ENCODE data around the gene KRTAP5-7. TPM values are rescaled to one million over a fixed set of nuclear protein-coding genes. Genes with fewer than 3 reads are reported as not detected.

Gene KRTAP5-7
- total and polyA plus RNA-seq, 2 of the 8 experiments (the other 6 are each of a cell fraction or from before 2014, with no cell fraction given) = not detected

DNA sequence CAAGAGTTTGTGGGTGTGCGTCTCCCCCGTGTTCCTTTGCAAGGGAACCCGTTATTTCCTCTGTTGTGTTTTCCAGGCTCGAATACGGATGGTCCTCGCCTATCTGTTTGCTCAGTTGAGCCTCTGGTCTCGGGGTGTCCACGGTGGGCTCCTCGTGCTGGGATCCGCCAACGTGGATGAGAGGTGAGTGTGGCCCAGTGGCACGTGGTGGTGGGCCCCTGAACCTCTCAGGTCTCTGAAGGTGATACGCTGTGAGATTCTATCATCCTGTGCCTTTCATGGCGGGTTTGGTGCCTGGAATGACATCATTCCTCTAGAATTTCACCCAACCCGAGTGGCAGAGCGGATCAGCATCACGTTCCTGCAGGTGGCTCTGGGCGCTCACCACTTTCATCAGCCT is 41.6 kb upstream of the KRTAP5-7 start (continued):
- TF ChIP-seq, protein P1, sequence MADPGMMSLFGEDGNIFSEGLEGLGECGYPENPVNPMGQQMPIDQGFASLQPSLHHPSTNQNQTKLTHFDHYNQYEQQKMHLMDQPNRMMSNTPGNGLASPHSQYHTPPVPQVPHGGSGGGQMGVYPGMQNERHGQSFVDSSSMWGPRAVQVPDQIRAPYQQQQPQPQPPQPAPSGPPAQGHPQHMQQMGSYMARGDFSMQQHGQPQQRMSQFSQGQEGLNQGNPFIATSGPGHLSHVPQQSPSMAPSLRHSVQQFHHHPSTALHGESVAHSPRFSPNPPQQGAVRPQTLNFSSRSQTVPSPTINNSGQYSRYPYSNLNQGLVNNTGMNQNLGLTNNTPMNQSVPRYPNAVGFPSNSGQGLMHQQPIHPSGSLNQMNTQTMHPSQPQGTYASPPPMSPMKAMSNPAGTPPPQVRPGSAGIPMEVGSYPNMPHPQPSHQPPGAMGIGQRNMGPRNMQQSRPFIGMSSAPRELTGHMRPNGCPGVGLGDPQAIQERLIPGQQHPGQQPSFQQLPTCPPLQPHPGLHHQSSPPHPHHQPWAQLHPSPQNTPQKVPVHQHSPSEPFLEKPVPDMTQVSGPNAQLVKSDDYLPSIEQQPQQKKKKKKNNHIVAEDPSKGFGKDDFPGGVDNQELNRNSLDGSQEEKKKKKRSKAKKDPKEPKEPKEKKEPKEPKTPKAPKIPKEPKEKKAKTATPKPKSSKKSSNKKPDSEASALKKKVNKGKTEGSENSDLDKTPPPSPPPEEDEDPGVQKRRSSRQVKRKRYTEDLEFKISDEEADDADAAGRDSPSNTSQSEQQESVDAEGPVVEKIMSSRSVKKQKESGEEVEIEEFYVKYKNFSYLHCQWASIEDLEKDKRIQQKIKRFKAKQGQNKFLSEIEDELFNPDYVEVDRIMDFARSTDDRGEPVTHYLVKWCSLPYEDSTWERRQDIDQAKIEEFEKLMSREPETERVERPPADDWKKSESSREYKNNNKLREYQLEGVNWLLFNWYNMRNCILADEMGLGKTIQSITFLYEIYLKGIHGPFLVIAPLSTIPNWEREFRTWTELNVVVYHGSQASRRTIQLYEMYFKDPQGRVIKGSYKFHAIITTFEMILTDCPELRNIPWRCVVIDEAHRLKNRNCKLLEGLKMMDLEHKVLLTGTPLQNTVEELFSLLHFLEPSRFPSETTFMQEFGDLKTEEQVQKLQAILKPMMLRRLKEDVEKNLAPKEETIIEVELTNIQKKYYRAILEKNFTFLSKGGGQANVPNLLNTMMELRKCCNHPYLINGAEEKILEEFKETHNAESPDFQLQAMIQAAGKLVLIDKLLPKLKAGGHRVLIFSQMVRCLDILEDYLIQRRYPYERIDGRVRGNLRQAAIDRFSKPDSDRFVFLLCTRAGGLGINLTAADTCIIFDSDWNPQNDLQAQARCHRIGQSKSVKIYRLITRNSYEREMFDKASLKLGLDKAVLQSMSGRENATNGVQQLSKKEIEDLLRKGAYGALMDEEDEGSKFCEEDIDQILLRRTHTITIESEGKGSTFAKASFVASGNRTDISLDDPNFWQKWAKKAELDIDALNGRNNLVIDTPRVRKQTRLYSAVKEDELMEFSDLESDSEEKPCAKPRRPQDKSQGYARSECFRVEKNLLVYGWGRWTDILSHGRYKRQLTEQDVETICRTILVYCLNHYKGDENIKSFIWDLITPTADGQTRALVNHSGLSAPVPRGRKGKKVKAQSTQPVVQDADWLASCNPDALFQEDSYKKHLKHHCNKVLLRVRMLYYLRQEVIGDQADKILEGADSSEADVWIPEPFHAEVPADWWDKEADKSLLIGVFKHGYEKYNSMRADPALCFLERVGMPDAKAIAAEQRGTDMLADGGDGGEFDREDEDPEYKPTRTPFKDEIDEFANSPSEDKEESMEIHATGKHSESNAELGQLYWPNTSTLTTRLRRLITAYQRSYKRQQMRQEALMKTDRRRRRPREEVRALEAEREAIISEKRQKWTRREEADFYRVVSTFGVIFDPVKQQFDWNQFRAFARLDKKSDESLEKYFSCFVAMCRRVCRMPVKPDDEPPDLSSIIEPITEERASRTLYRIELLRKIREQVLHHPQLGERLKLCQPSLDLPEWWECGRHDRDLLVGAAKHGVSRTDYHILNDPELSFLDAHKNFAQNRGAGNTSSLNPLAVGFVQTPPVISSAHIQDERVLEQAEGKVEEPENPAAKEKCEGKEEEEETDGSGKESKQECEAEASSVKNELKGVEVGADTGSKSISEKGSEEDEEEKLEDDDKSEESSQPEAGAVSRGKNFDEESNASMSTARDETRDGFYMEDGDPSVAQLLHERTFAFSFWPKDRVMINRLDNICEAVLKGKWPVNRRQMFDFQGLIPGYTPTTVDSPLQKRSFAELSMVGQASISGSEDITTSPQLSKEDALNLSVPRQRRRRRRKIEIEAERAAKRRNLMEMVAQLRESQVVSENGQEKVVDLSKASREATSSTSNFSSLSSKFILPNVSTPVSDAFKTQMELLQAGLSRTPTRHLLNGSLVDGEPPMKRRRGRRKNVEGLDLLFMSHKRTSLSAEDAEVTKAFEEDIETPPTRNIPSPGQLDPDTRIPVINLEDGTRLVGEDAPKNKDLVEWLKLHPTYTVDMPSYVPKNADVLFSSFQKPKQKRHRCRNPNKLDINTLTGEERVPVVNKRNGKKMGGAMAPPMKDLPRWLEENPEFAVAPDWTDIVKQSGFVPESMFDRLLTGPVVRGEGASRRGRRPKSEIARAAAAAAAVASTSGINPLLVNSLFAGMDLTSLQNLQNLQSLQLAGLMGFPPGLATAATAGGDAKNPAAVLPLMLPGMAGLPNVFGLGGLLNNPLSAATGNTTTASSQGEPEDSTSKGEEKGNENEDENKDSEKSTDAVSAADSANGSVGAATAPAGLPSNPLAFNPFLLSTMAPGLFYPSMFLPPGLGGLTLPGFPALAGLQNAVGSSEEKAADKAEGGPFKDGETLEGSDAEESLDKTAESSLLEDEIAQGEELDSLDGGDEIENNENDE (IDR thresholded peaks at IDR 0.05; ENCODE audit: insufficient replicate concordance, low read length) = no peak
- TF ChIP-seq FOSL1 (IDR thresholded peaks at IDR 0.05; ENCODE audit: insufficient read depth, low read depth, low read length) = no peak
- no peak for TF ChIP-seq GTF2F1 (IDR thresholded peaks at IDR 0.05; ENCODE audit: borderline replicate concordance, low read depth, low read length)
- no peak for TF ChIP-seq SUZ12 (IDR thresholded peaks at IDR 0.05; ENCODE audit: low read length)
- TF ChIP-seq, protein P2, sequence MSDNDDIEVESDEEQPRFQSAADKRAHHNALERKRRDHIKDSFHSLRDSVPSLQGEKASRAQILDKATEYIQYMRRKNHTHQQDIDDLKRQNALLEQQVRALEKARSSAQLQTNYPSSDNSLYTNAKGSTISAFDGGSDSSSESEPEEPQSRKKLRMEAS (IDR thresholded peaks at IDR 0.05) = no peak
- no peak for TF ChIP-seq CBX5 (IDR thresholded peaks at IDR 0.05; ENCODE audit: low read depth, low read length)
- no peak for TF ChIP-seq SRF (IDR thresholded peaks at IDR 0.05; ENCODE audit: low read depth, low read length)
- TF ChIP-seq NRF1 (IDR thresholded peaks at IDR 0.05; ENCODE audit: low read depth, low read length) = no peak
- TF ChIP-seq CTBP2 (IDR thresholded peaks at IDR 0.05; ENCODE audit: borderline replicate concordance, insufficient read depth, insufficient read length, low read length) = no peak
- no peak for TF ChIP-seq SP1 (IDR thresholded peaks at IDR 0.05; ENCODE audit: low read depth, low read length)
